NCI-H1694 treated with DMSO at 0.1 percent for 48 hours (cell line): ENCODE results near the gene DUS1L.
A peak's percentile ranks its signal among the peaks of the same experiment; 100 is the strongest.

Source experiments
- DNase-seq: peaks from one replicate; lab custom pipeline; 2025; lab: John Stamatoyannopoulos, UW

The DUS1L gene

DNA sequence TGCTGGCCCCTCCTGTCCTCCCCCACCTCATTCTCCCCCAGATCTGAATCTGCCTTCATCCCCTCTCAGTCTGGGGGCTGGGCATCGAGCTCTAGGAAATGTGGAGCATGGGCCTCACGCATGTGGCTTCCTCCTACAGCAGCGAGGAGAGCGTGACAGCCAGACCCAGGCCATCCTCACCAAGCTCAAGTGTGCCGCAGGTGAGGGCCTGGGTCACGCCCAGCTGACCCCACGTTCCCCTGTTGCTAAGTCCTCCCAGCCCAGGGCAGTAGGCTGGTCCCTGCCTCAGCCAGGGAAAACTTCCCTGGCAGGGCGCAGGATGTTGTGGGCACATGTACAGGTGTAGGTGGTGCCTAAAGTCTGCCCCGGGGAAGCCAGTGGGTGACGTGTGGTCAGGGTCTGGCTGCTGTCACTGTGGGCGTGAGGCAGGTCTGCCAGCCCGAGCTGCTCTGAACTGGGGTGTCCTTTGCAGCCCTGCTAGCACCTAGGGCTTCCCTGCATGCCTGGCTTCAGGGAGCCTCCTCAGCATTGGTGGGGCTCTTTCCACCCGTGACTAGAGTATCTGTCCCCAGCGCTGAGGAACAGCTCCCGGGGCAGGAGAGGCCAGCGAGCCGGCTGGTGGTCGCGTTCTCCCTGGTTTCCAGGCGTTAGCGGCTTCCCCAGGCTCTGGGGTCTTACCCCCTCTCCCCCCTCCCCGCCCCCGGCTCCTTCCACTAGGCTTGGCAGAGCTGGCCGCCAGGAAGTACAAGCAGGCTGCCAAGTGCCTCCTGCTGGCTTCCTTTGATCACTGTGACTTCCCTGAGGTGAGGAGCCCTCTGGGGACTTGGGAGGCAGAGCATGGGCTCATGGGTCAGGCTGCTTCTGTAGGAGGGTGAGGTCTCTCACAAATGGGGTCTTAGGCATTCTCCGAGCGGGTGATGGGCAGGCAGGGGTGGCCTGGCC is 10.3 kb downstream of the DUS1L start:
- no peak for DNase-seq

GRCh38 chr17:82054351-82055022 is 11.1 kb downstream of the DUS1L start:
- no peak for DNase-seq

- no peak for DNase-seq
These were observed 11.9 kb downstream of the DUS1L start for GRCh38 chr17:82053556-82054263.

- no peak for DNase-seq
These were observed 12.5 kb downstream of the DUS1L start for GRCh38 chr17:82053130-82053529.

GRCh38 chr17:82052638-82053059 is 13.0 kb downstream of the DUS1L start:
- no peak for DNase-seq

GRCh38 chr17:82051776-82052637 is 13.6 kb downstream of the DUS1L start, which contains the start of the genes GPS1 and RFNG:
Gene GPS1 (plus strand): TSS chr17:82051898. CDS start chr17:82051932, 34 bp downstream.
Gene RFNG (minus strand): TSS chr17:82051811. CDS start chr17:82051766, 45 bp downstream.
- DNase-seq, result peak; percentile 24

GRCh38 chr17:82050761-82051641 is 14.6 kb downstream of the DUS1L start:
- DNase-seq, result no peak

- no peak for DNase-seq
These were observed 15.3 kb downstream of the DUS1L start for GRCh38 chr17:82050152-82050760.

- DNase-seq, result no peak
These were observed 16.1 kb downstream of the DUS1L start for GRCh38 chr17:82049521-82049971.

GRCh38 chr17:82049106-82049505 is 16.5 kb downstream of the DUS1L start:
- DNase-seq, result no peak

- no peak for DNase-seq
These were observed 17.0 kb downstream of the DUS1L start for GRCh38 chr17:82048571-82048971.

DNA sequence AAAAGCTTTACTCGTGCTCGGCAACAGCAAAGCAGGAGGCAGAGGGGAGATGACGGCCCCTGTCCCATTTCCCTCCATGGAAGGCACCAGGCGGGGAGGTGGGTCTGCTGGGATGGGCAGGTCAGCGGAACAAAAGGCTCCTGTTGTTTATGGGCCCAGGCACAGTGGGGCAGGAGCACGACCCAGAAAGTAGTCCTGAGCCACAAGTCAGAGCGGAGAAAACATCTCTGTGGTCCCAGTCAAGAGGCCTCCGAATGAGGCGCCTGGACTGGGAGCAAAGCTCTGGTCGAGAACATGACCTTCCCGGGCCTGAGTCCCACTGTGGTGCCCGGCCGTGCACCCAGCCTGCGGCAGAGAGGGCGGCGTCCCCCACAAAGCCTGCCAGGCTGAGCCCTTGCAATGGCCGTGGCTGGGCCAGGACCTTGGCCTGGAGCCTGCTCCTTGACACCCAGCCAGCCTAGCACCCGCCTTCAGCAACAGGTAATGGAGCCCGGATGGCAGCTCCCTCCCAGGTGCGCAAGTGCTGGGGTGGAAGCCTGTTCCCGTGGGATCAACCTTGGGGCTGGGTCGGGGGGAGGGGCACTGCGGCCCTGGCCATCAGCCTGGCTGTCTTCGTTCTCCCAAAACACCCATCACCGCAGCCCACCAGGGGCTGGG is 17.6 kb downstream of the DUS1L start:
- no peak for DNase-seq

- DNase-seq, result no peak
These were observed 18.2 kb downstream of the DUS1L start for GRCh38 chr17:82047379-82047778.

DNA sequence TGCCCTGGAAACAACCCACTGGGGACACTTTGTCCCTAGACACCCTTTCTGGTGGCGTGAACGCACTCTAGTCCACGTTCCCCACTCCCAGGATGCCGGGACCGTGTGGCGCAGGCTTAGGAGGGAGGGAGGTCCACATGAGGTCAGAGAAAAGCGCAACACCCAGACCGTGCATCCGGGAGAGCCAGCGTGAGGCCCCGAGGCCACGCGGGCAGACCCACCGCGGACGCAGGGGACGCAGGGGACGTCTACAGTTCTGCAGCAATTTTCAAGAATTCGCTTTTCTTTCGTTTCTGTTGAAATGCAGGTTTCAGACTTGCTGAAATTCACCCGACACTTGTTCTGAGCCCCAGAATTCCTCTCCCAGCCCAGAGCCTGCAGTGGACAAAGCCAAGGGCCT is 18.7 kb downstream of the DUS1L start:
- DNase-seq, result no peak

DNA sequence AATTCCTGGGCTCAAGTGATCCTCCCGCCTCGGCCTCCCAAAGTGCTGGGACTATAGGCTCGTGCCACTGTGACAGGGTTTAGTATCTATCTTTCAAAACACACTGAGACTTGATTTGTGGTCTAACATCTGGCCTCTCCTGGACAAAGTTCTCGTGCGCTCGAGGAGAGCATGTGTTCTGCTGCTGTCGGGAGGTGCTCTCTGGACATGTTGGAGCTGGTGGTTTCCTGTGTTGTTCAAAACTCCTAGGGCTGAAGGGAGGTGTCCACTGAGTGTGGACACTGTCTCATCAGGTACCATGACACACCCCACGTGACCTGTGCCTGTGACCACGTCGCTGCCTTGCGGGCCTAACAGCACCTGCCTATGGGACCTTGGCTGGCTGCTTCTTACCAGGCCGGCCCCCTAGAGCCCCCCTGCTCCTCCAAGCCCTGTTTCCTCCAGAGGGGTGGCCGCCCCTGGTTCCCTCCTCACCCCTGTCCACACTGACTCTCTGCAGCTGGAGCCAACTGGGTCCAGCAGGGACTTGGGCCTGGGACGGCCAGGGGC is 19.6 kb downstream of the DUS1L start:
- no peak for DNase-seq

- DNase-seq, result no peak
These were observed 22.1 kb downstream of the DUS1L start for GRCh38 chr17:82043507-82043906.

- DNase-seq, result no peak
These were observed 23.0 kb downstream of the DUS1L start for GRCh38 chr17:82042649-82043048.

DNA sequence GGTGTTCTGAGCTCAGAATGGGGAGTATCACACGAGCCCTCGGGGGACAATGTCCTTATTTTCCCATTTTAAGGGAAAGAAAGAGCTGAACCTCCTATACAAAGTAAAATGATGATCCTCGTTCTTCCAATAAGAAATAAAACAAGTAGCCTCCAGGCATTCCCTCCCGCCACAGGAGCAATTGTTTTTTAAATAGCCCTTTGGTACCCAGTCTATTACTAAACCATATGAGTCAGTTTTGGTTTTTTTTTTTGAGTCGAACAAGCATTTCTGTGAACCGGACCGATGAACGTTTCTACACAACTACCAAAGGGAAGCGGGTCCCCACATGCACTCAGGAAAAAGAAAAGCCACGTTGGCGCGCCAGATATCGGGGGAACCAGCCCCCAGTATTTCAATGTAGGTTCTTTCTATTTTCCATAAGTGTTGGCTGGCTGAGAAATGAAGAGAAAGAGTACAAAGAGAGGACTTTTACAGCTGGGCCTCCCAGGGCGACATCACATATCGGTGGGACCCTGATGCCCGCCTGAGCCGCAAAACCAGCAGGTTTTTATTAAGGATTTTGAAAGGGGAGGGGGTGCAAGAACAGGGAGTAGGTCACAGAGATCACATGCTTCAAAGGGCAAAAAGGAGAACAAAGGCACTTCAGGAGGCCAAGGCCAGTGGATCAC is 24.3 kb downstream of the DUS1L start:
- no peak for DNase-seq
